H9 (cell line): ENCODE results near the gene KEAP1. TPM values are rescaled to one million over a fixed set of nuclear protein-coding genes. Genes with fewer than 3 reads are reported as not detected.
A peak's percentile ranks its signal among the peaks of the same experiment; 100 is the strongest.

Experiments used
- DNase-seq: peaks from one replicate; pipeline ENCODE4 v3.0.0-alpha.2; 2017
- H2AFZ ChIP-seq: one replicate; pipeline ENCODE4 v1.6.1; 2013; ENCODE audit warnings: mild to moderate bottlenecking, low read length, control low read depth, moderate library complexity
- H2AK5ac ChIP-seq: 2 replicates; pipeline ENCODE4 v1.6.1; 2013; ENCODE audit warnings: low read length, control low read depth, mixed read lengths; ENCODE audit not compliant: insufficient read length
- H2BK120ac ChIP-seq: one replicate; pipeline ENCODE4 v1.6.1; 2013; ENCODE audit warnings: low read depth, mild to moderate bottlenecking, low read length, control low read depth, inconsistent platforms; ENCODE audit not compliant: poor library complexity, severe bottlenecking
- H2BK12ac ChIP-seq: 2 replicates; pipeline ENCODE4 v1.6.1; 2013; ENCODE audit warnings: low read length, control low read depth, mixed read lengths, low read depth; ENCODE audit not compliant: insufficient read length
- H2BK15ac ChIP-seq: 2 replicates; pipeline ENCODE4 v1.6.1; 2013; ENCODE audit warnings: low read depth, low read length, control low read depth
- H2BK20ac ChIP-seq: one replicate; pipeline ENCODE4 v1.6.1; 2013; ENCODE audit warnings: low read depth, mild to moderate bottlenecking, low read length, control low read depth, inconsistent platforms; ENCODE audit not compliant: poor library complexity, severe bottlenecking
- H2BK5ac ChIP-seq: 2 replicates; pipeline ENCODE4 v1.6.1; 2013; ENCODE audit warnings: low read length, control low read depth, mixed read lengths; ENCODE audit not compliant: insufficient read length
- H3K14ac ChIP-seq: 2 replicates; pipeline ENCODE4 v1.6.1; 2013; ENCODE audit warnings: low read length, control low read depth; ENCODE audit not compliant: insufficient read depth
- H3K18ac ChIP-seq: 2 replicates; pipeline ENCODE4 v1.6.1; 2013; ENCODE audit warnings: low read depth, mild to moderate bottlenecking, mixed read lengths, low read length, control low read depth; ENCODE audit not compliant: insufficient read length
- H3K23ac ChIP-seq: 2 replicates; pipeline ENCODE4 v1.6.1; 2013; ENCODE audit warnings: low read length, control low read depth, mixed read lengths, low read depth; ENCODE audit not compliant: insufficient read length
- H3K23me2 ChIP-seq: 2 replicates; pipeline ENCODE4 v1.6.1; 2013; ENCODE audit warnings: low read depth, mild to moderate bottlenecking, mixed read lengths, low read length, control low read depth; ENCODE audit not compliant: insufficient read length, poor library complexity, severe bottlenecking
- H3K27ac ChIP-seq: 2 replicates; pipeline ENCODE4 v1.5.1; 2013; ENCODE audit warnings: low read length, control low read depth, mixed read lengths, low read depth; ENCODE audit not compliant: insufficient read length
- H3K27me3 ChIP-seq: 2 replicates; pipeline ENCODE4 v1.6.1; 2013; ENCODE audit warnings: low read length, control low read depth, inconsistent platforms; ENCODE audit not compliant: insufficient read depth
- H3K4ac ChIP-seq: 2 replicates; pipeline ENCODE4 v1.6.1; 2013; ENCODE audit warnings: low read depth, mild to moderate bottlenecking, control low read depth, inconsistent platforms, low read length, moderate library complexity
- H3K4me1 ChIP-seq: 2 replicates; pipeline ENCODE4 v1.6.1; 2013; ENCODE audit warnings: low read length, control low read depth, inconsistent platforms; ENCODE audit not compliant: insufficient read depth
- H3K4me2 ChIP-seq: 2 replicates; pipeline ENCODE4 v1.6.1; 2013; ENCODE audit warnings: low read length, control low read depth, mixed read lengths; ENCODE audit not compliant: insufficient read length, insufficient read depth
- H3K56ac ChIP-seq: 2 replicates; pipeline ENCODE4 v1.6.1; 2013; ENCODE audit warnings: low read depth, mild to moderate bottlenecking, mixed read lengths, low read length, control low read depth; ENCODE audit not compliant: insufficient read length
- H3K79me1 ChIP-seq: 2 replicates; pipeline ENCODE4 v1.6.1; 2013; ENCODE audit warnings: low read depth, mild to moderate bottlenecking, moderate library complexity, low read length, control low read depth, inconsistent platforms; ENCODE audit not compliant: insufficient read depth, poor library complexity, severe bottlenecking
- H3K79me2 ChIP-seq: 2 replicates; pipeline ENCODE4 v1.6.1; 2013; ENCODE audit warnings: low read length, control low read depth, inconsistent platforms; ENCODE audit not compliant: insufficient read depth
- H3K9ac ChIP-seq: 2 replicates; pipeline ENCODE4 v1.6.1; 2013; ENCODE audit warnings: low read length, control low read depth, mixed read lengths; ENCODE audit not compliant: insufficient read length; ENCODE audit errors: extremely low read depth
- H3K9me3 ChIP-seq: one replicate; pipeline ENCODE4 v1.6.1; 2013; ENCODE audit warnings: low read depth, low read length, inconsistent platforms; ENCODE audit not compliant: control insufficient read depth
- H3T11ph ChIP-seq: one replicate; pipeline ENCODE4 v1.6.1; 2013; ENCODE audit warnings: mild to moderate bottlenecking, low read length, control low read depth, inconsistent platforms
- H4K20me1 ChIP-seq: one replicate; pipeline ENCODE4 v1.6.1; 2013; ENCODE audit not compliant: control insufficient read depth, insufficient read length, insufficient read depth
- H4K5ac ChIP-seq: 2 replicates; pipeline ENCODE4 v1.6.1; 2013; ENCODE audit warnings: low read depth, mild to moderate bottlenecking, mixed read lengths, low read length, control low read depth; ENCODE audit not compliant: insufficient read length
- H4K8ac ChIP-seq: replicated peaks from 2 replicates; pipeline ENCODE4 v1.6.1; 2013; ENCODE audit warnings: low read length, control low read depth, mixed read lengths, low read depth; ENCODE audit not compliant: insufficient read length
- H4K91ac ChIP-seq: 2 replicates; pipeline ENCODE4 v1.6.1; 2013; ENCODE audit warnings: low read depth, mild to moderate bottlenecking, moderate library complexity, mixed read lengths, low read length, control low read depth; ENCODE audit not compliant: insufficient read length
- H3K27ac Mint-ChIP-seq, 3 experiments: 2 replicates in 2 of 3; 3 replicates in 1 of 3; pipeline ENCODE4 v1.8.0; 2020 to 2021; ENCODE audit warnings: mixed read lengths in 3 of 3, mild to moderate bottlenecking in 1 of 3, moderate library complexity in 1 of 3
- H3K27me3 Mint-ChIP-seq: 2 replicates; pipeline ENCODE4 v1.8.0; 2021; ENCODE audit warnings: low read depth, mild to moderate bottlenecking, moderate library complexity, mixed read lengths
- H3K36me3 Mint-ChIP-seq, 3 experiments: 2 replicates in 2 of 3; 3 replicates in 1 of 3; pipeline ENCODE4 v1.8.0; 2020 to 2021; ENCODE audit warnings: low read depth in 3 of 3, mixed read lengths in 3 of 3; ENCODE audit not compliant: insufficient read depth in 1 of 3
- H3K4me1 Mint-ChIP-seq, 2 experiments: 2 replicates each; pipeline ENCODE4 v1.8.0; 2020; ENCODE audit warnings: mixed read lengths in 2 of 2
- H3K4me3 Mint-ChIP-seq, 2 experiments: 2 replicates in 1 of 2; 3 replicates in 1 of 2; pipeline ENCODE4 v1.8.0; 2020 to 2021; ENCODE audit warnings: mild to moderate bottlenecking in 2 of 2, mixed read lengths in 2 of 2, moderate library complexity in 1 of 2
- H3K9me3 Mint-ChIP-seq, 2 experiments: 2 replicates in 1 of 2; 3 replicates in 1 of 2; pipeline ENCODE4 v1.8.0; 2020; ENCODE audit warnings: mild to moderate bottlenecking in 2 of 2, mixed read lengths in 2 of 2, moderate library complexity in 1 of 2
- CTCF ChIP-seq: fragments of 200-600 bp; sonication (generic); conservative IDR thresholded peaks from 3 replicates; pipeline ENCODE4 v1.8.0; 2021; ENCODE audit warnings: antibody characterized with exemption, mild to moderate bottlenecking
- WGBS: extraction: QIAGEN DNeasy Blood & Tissue Kit; methylation state at CpG from one replicate; pipeline ENCODE4 v1.1.7; 2013; ENCODE audit warnings: missing lambda C conversion rate, low lambda C conversion rate, mixed read lengths; ENCODE audit not compliant: insufficient read length; ENCODE audit errors: extremely low coverage; 5-methylcytosine and 5-hydroxymethylcytosine counted together
- total RNA-seq: library from RNA; stranded (reverse); gene quantifications from 2 replicates; pipeline ENCODE4 v1.2.1, GENCODE V29; 2021

The KEAP1 gene
- total RNA-seq, 1 experiment from 2014 or later: 88.7 TPM

- DNase-seq: peak; percentile 75
- Mint-ChIP-seq H3K27me3 (peaks cover 20% of the 10 kb centered on the region), H3K9me3 (no peaks in the 10 kb centered on the region; a peak in 1 of 5 replicates), H3K27ac (peak within 1 kb of the TSS in 1 of 3 experiments; percentile 86; a peak in 2 of 7 replicates), H3K36me3 (peaks cover 7 to 10% (median 8%) of the 10 kb centered on the region in 3 experiments; a peak in 6 of 7 replicates), H3K4me1 (peaks cover 19 to 29% of the 10 kb centered on the region in 2 experiments), H3K4me3 (peak within 1 kb of the TSS; percentile 75 to 87)
- Histone ChIP-seq H3K4me2 (peak within 1 kb of the TSS; percentile 79), H4K8ac (no peak within 1 kb of the TSS), H4K91ac (no peak within 1 kb of the TSS), H3K79me1 (no peaks in the 10 kb centered on the region), H3K23me2 (peaks cover 19% of the 10 kb centered on the region), H3T11ph (no peak within 1 kb of the TSS), H3K79me2 (no peaks in the 10 kb centered on the region), H2BK120ac (no peak within 1 kb of the TSS), H2AK5ac (no peak within 1 kb of the TSS), H3K14ac (no peak within 1 kb of the TSS; the same call in 1 of the 2 replicates), H2BK20ac (no peak within 1 kb of the TSS), H3K9ac (no peak within 1 kb of the TSS), H3K9me3 (no peaks in the 10 kb centered on the region), H2BK12ac (no peak within 1 kb of the TSS), H3K4ac (no peak within 1 kb of the TSS), H4K5ac (no peak within 1 kb of the TSS), H3K56ac (no peak within 1 kb of the TSS), H4K20me1 (no peaks in the 10 kb centered on the region), H3K27ac (no peak within 1 kb of the TSS), H3K4me1 (no peaks in the 10 kb centered on the region; the same call in 1 of the 2 replicates), H2BK5ac (no peak within 1 kb of the TSS), H2BK15ac (no peak within 1 kb of the TSS), H3K27me3 (peaks cover 7% of the 10 kb centered on the region; the same call in 1 of the 2 replicates), H2AFZ (peak within 1 kb of the TSS; percentile 27), H3K18ac (no peak within 1 kb of the TSS), H3K23ac (no peak within 1 kb of the TSS)
- TF ChIP-seq CTCF: no peak
- whole genome bisulfite sequencing: no CpG with 5 or more reads among the region's 39 CpGs
These were observed 14.2 kb upstream of the KEAP1 start, which contains the start of gene S1PR5 for GRCh38 chr19:10517361-10517759. Gene S1PR5, minus strand, starts transcription at chr19:10517447. Its CDS starts 2,436 bp downstream, at chr19:10515011.
